ENCODE measurements around the gene SUSD5.
"Not testable (repeated sequence)": the region's sequence is repeated elsewhere in the genome, so short reads cannot be mapped to it uniquely, and the experiment has no call there.

The SUSD5 gene

DNA sequence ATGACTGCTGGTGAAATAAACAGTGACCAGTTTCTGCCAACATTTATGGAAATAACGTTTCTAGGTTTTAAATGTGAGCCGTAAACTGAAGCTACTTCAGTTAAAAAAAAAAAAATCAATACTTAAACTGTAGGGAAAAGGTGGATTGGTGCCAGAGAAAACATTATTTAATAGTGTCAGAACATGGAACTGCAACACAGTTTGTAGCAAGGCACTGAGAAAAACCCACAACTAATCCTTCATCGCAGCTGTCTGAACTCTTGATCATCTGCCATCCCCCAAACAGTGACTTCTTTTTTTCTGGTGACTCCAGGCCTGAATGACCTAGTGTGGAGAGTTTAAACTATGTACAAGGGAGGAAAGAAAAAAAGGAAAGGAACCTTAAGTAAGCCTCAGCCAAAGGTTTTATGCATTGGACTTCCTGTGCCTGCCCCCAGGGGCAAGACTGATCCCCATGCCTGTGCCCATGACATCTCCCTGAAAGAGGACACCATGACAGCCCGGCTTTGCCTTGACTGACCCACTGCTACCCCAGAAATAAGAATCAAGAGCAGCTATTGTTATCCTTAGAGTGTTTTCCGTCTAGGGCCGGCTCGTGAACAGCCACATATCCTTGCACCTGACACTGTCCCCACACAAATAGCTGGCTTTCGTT lies 71.7 kb downstream of the SUSD5 start:
- no peak for DNase-seq

DNA sequence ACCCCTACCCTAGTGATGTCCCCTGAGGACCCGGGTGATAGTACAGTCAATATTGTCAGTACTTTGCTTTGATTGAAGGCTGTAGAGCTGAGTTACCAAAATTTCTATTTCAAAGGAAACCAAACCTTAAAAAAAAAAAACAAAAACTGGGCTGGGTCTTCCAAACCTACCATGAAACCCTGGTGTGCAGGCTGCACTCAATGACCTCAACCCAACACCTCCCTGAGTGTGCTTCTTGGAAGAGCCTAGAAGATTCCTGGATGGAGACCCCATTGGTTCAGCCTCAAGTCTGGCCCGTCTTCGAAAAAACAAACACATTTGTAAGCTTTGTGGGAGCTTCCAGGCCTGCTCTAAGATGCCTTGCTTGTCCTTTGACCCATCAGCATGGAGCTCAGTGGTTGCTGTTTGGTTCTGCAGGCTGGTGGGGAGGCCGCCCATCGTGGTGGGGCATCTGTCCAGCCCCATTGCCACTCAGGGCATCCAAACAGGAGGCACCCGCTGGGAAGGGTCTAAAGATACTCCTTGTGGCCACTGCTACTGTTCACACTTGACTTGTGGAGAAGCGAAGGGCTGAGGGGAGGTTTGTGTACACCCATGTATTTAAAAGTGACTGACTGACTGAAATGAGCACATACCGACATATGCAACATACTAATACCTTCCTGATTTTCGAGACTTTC lies 72.6 kb downstream of the SUSD5 start:
- DNase-seq: no peak

- no peak for DNase-seq
Observed at GRCh38 chr3:33145221-33145900, 73.2 kb downstream of the SUSD5 start.

- no peak for DNase-seq
Observed at GRCh38 chr3:33144433-33144832, 74.2 kb downstream of the SUSD5 start.

DNA sequence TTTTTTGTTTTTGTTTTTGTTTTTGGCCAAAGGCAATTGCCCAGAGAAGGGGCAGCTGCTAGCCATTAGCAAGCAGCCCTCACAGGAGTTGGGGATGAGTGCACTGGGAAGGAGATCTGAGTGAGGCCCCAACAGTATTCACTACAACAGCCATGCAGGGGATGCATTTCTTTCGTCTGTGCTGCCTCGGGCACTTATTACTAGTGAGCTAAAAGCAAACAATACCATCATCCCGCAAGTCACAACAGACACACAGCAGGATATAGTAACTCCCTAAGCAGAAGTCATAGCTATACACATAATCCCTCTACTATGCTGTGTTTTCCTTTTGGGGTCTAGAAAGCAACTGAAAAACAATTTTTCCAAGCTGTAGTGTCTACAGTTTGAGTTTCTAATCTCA lies 77.6 kb downstream of the SUSD5 start:
- no peak for DNase-seq

- no peak for DNase-seq
Observed at GRCh38 chr3:33139996-33140395, 78.6 kb downstream of the SUSD5 start.

GRCh38 chr3:33139006-33139623 lies 79.5 kb downstream of the SUSD5 start:
- not testable (repeated sequence) for DNase-seq

- no peak for DNase-seq
Observed at GRCh38 chr3:33137691-33138090, 80.9 kb downstream of the SUSD5 start.

- DNase-seq: no peak
Observed at GRCh38 chr3:33134026-33134625, 84.5 kb downstream of the SUSD5 start.

DNA sequence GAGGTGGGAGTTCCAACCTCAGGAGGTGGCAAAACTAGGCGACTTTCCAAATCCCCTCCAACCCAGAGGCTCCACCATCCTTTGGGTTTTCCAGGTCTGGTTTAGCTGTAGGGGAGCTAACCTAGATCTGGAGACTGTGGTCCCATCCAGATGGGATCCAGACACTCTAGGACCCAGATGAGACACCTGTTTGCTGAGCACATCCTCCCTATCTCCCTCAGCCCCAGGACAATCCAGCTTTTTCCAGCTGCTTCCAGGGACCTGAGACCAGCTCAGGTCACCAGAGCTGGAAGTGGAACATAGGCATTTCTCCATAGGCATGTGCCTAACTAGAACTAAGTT lies 86.6 kb downstream of the SUSD5 start:
- DNase-seq: no peak

GRCh38 chr3:33131331-33132018 lies 87.1 kb downstream of the SUSD5 start:
- DNase-seq: no peak

DNA sequence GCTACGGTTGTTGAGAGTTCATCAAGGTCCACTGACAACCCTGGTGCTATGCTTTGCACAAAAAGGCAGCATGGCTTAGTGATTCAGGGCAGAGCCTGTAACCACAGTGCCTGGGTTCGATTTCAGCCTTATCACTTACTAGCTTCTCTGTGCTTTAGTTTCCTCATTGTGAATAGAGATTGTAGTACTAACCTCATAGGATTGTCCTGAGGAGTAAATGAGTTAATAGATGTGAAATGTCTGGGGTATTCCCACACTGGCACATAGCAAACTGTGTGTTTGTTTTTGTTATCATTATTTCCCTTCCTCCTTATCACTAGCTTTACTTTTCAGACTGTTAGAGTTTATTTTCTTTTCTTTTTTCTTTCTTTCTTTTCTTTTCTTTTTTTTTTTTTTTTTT lies 88.5 kb downstream of the SUSD5 start:
- DNase-seq: no peak

- no peak for DNase-seq
Observed at GRCh38 chr3:33128706-33129105, 89.9 kb downstream of the SUSD5 start.

GRCh38 chr3:33125840-33126239 lies 92.8 kb downstream of the SUSD5 start:
- no peak for DNase-seq

DNA sequence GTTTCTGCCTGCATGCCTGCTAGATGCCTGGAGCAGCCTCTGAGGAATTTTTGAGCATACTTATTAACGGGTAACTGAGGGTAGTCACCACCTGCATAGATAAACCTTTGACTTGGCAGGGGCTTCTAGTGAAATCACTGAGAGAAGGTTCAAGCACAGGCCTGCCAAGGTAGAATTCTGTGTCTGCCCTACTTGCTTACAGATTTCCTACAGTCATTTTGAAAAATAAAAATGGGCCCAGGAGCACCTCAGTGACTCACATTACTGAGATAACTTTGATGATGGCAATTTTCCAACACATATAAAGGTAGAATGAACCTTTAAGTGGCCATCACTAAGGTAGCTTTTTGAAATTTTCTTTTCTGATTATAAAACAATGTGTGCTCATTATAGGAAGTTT lies 94.0 kb downstream of the SUSD5 start:
- no peak for DNase-seq

DNA sequence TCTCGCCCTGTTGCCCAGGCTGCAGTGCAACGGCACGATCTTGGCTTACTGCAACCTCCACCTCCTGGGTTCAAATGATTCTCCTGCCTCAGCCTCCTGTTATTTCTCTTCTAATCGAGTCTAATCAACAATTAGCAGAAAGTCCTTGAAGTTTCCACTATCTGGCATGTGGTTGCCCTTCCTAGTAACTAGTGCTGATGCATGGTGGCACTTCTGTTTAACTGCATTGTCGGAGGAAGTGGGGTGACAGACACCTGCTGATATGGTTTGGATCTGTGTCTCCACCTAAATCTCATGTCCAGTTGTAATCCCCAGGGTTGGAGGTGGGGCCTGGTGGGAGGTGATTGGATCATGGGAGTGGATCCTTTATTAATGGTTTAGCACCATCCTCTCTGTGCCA lies 95.6 kb downstream of the SUSD5 start:
- DNase-seq: no peak

- DNase-seq: no peak
Observed at GRCh38 chr3:33119891-33120290, 98.7 kb downstream of the SUSD5 start.

DNA sequence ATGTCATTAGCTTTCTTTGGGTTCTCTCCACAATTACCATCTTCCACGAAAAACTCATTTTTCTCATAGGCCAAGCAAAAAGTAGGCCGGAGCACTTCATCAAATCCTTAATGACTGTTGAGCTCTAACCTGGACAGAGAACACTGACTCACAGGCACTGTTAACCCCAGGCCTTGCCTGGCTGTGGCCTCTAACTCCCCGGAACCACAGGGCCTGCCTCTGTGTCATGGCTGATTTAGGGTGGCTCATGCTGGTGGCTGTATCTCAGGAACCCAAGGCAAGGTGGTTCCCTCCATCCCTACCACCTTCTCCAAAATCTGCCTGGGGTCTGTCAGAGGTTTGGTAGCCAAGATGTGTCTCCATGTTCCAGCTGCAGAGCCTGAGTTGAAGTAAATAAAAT lies 101.1 kb downstream of the SUSD5 start:
- no peak for DNase-seq

DNA sequence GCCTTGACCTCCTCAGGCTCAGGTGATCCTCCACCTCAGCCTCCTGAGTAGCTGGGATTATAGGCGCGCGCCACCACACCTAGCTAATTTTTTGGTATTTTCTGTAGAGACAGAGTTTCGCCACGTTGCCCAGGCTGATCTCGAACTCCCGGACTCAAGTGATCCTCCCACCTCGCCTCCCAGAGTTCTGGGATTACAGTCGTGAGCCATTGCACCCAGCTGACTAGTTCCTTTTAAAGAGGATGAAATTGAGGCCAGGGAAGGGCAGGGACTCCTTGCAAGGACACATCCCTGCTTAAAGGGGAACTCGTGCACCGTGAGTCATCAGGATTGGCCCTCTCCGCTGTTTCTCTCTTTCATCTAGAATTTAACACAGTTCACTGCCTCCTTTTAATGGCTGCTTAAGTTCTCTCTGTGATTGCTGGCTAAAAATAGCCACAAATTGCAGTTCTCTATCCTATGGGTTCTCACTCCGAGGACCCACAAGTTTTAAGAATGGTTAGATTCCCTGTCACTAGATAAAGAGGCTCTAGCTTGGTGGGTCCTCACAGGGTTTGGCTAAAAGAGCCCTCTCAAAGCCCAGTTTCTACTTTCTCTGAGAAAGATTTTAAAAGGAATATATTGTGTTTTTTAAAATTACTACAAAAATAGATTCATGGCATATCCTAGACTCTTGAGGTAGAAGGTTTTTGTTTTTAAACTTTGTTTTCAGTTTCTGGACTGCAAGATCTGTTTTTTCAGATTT lies 103.4 kb downstream of the SUSD5 start:
- peak; percentile 71 for DNase-seq

DNA sequence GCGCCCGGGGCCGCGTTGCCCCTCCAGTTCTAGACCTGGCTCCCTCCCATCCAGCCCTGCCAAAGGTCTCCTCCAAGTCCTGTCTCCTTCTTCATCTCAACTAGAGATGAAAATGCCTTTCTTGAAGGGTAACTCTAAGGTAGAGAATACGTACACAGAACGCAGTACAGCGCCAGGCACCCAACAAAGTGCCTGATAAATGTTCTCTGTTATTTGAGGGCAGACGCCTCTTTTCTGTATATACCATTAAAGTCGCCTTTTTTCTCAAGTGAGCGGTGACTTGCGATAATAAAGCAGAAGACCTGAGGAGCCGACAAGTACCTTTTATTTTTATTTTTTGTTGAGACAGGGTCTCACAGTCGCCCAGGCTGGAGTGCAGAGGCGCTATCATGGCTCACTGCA lies 104.0 kb downstream of the SUSD5 start:
- DNase-seq: no peak

- DNase-seq: peak; percentile 94
Observed at GRCh38 chr3:33113772-33114621, 104.6 kb downstream of the SUSD5 start, which contains the start of gene CRTAP. CRTAP (plus strand) TSS chr3:33114014; CDS start chr3:33114078, 64 bp downstream.

Measured in GF-D8 (cell line).